ENCODE measurements around the gene OR1F1. TPM values are rescaled to one million over a fixed set of nuclear protein-coding genes. Genes with fewer than 3 reads are reported as not detected.

The OR1F1 gene
- total RNA-seq, 4 donors from 2014 or later = not detected

GRCh38 chr16:3186946-3187690 lies 886 bp upstream of the OR1F1 start:
- ATAC-seq (ENCODE audit: low FRiP score) (no peak), DNase-seq (ENCODE audit: low spot score) (no peak)
- no peak for TF ChIP-seq CTCF (IDR thresholded peaks at IDR 0.05)

GRCh38 chr16:3188675-3188924 lies 596 bp downstream of the OR1F1 start:
- ATAC-seq (ENCODE audit: low FRiP score) = no peak
- TF ChIP-seq CTCF (IDR thresholded peaks at IDR 0.05) = no peak

GRCh38 chr16:3188925-3189825 lies 1.2 kb downstream of the OR1F1 start:
- ATAC-seq (ENCODE audit: low FRiP score) (no peak), DNase-seq (ENCODE audit: low spot score) (no peak)
- no peak for TF ChIP-seq CTCF (IDR thresholded peaks at IDR 0.05)

More at GRCh38 chr16:3188675-3188924, 596 bp downstream of the OR1F1 start:
- no peak for DNase-seq (ENCODE audit: low spot score)

- DNase-seq (ENCODE audit: low spot score) (no peak), ATAC-seq (ENCODE audit: low FRiP score) (no peak)
- no peak for TF ChIP-seq CTCF (IDR thresholded peaks at IDR 0.05)
These were observed 1.9 kb downstream of the OR1F1 start for GRCh38 chr16:3189869-3190268.

GRCh38 chr16:3190949-3191353 lies 2.9 kb downstream of the OR1F1 start:
- no peak for TF ChIP-seq CTCF (IDR thresholded peaks at IDR 0.05)
- no peak for ATAC-seq (ENCODE audit: low FRiP score)
- DNase-seq (ENCODE audit: low spot score) = no peak

- TF ChIP-seq CTCF (IDR thresholded peaks at IDR 0.05) = no peak
- DNase-seq (ENCODE audit: low spot score) = no peak
- no peak for ATAC-seq (ENCODE audit: low FRiP score)
These were observed 4.5 kb downstream of the OR1F1 start for GRCh38 chr16:3192476-3193019.
